PC-9 (cell line): ENCODE data around the gene IL12A. TPM values are rescaled to one million over a fixed set of nuclear protein-coding genes. Genes with fewer than 3 reads are reported as not detected.
A peak's percentile ranks its signal among the peaks of the same experiment; 100 is the strongest.

Source experiments
- BruUV-seq: library from RNA; stranded (reverse); fragments of 400-500 nt; replicated peaks from 2 replicates; lab custom pipeline; 2021; lab: Mats Ljungman, UMichigan
- CTCF ChIA-PET: fragments of 300-600 bp; sonication (Branson Sonifier 250); formaldehyde crosslinking; loops from one replicate; lab custom pipeline; 2022; ENCODE audit warnings: antibody characterized with exemption; lab: Charles Lee
- POLR2A ChIA-PET: fragments of 300-600 bp; sonication (Branson Sonifier 250); formaldehyde crosslinking; loops from one replicate; lab custom pipeline; 2022; ENCODE audit warnings: antibody characterized with exemption; ENCODE audit not compliant: unreplicated experiment; lab: Charles Lee
- DNase-seq, 2 experiments: peaks; one replicate each; pipeline versions ENCODE4 v3.0.0 to v3.0.0-alpha.2; 2015 to 2022; ENCODE audit warnings: mixed read lengths in 1 of 2
- H2AFZ ChIP-seq: fragments of 200-600 bp; sonication (generic); 2 replicates; pipeline ENCODE4 v1.8.1; 2017; ENCODE audit warnings: antibody characterized with exemption
- H3F3A ChIP-seq: fragments of 200-600 bp; sonication (generic); 2 replicates; pipeline ENCODE4 v1.8.1; 2017; ENCODE audit warnings: antibody characterized with exemption, mild to moderate bottlenecking, low read depth; ENCODE audit not compliant: insufficient read depth
- H3K27ac ChIP-seq: fragments of 200-600 bp; sonication (generic); 2 replicates; pipeline ENCODE4 v1.6.1; 2016; ENCODE audit warnings: mixed run types
- H3K27me3 ChIP-seq: fragments of 200-600 bp; sonication (generic); 2 replicates; pipeline ENCODE4 v1.6.1; 2016; ENCODE audit warnings: low read depth, mixed run types; ENCODE audit not compliant: insufficient read depth
- H3K36me3 ChIP-seq: fragments of 200-600 bp; sonication (generic); 2 replicates; pipeline ENCODE4 v1.6.1; 2016; ENCODE audit warnings: low read depth, mixed run types
- H3K4me1 ChIP-seq: fragments of 200-600 bp; sonication (generic); replicated peaks from 2 replicates; pipeline ENCODE4 v1.6.1; 2016; ENCODE audit warnings: mixed run types; ENCODE audit not compliant: insufficient read depth
- H3K4me2 ChIP-seq: fragments of 200-600 bp; sonication (generic); 2 replicates; pipeline ENCODE4 v1.6.1; 2017; ENCODE audit warnings: mixed run types
- H3K4me3 ChIP-seq: fragments of 200-600 bp; sonication (generic); 2 replicates; pipeline ENCODE4 v1.6.1; 2016; ENCODE audit warnings: mixed run types
- H3K79me2 ChIP-seq: fragments of 200-600 bp; sonication (generic); 2 replicates; pipeline ENCODE4 v1.6.1; 2017; ENCODE audit warnings: low read depth, mixed run types
- H3K9me2 ChIP-seq: fragments of 200-600 bp; sonication (generic); 2 replicates; pipeline ENCODE4 v1.8.1; 2017; ENCODE audit warnings: mild to moderate bottlenecking; ENCODE audit not compliant: insufficient read depth
- H3K9me3 ChIP-seq: fragments of 200-600 bp; sonication (generic); 2 replicates; pipeline ENCODE4 v1.8.1; 2016; ENCODE audit warnings: low read depth; ENCODE audit not compliant: insufficient read depth
- H4K20me1 ChIP-seq: fragments of 200-600 bp; sonication (generic); 2 replicates; pipeline ENCODE4 v1.8.1; 2017; ENCODE audit not compliant: insufficient read depth
- EZH2 ChIP-seq: fragments of 200-600 bp; sonication (generic); IDR thresholded peaks from 2 replicates; pipeline ENCODE4 v1.8.0; 2017; ENCODE audit warnings: antibody characterized with exemption, low read depth
- intact Hi-C: fragments of 100-400 bp; cut with micrococcal nuclease; formaldehyde crosslinking; loops from one replicate; pipeline ENCODE4 v1.10.0; 2022; ENCODE audit not compliant: unreplicated experiment
- total RNA-seq: library from RNA; stranded (reverse); gene quantifications from 2 replicates; pipeline ENCODE4 v1.2.3, GENCODE V29; 2021
- TF ChIP-seq, protein P1 (sequence below): fragments of 200-600 bp; sonication (generic); conservative IDR thresholded peaks from 2 replicates; pipeline ENCODE4 v1.6.1; 2017; ENCODE audit warnings: mixed run types, antibody characterized with exemption, mild to moderate bottlenecking, moderate library complexity

IL12A gene
- total RNA-seq, 1 experiment from 2014 or later = 0.28 TPM

DNA sequence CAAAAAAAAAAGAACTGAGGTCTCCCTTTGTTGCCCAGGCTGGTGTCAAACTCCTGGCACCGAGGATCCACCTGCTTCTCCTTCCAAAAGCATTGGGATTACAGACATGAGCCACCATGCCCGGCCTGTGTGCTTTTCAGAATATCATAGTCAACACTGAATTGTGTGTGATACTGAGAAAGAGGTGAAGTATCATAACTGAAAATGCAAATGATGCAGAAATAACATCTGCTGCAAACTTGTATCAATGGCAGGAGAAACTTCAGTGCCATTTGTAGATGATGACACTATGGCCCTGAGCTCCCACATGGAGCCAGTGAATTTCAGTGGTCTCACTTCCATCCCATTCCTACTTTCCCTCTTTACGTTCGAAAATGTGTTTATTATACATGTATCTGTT is 21.9 kb downstream of the IL12A start:
- no peaks in the 10 kb centered on the region for H3K79me2 ChIP-seq
- H3K9me2 ChIP-seq = no peaks in the 10 kb centered on the region
- no TSS peak for BruUV-seq
- H4K20me1 ChIP-seq = no peaks in the 10 kb centered on the region
- no peaks in the 10 kb centered on the region for H3K36me3 ChIP-seq
- TF ChIP-seq EZH2 = no peak
- TF ChIP-seq, protein P1, sequence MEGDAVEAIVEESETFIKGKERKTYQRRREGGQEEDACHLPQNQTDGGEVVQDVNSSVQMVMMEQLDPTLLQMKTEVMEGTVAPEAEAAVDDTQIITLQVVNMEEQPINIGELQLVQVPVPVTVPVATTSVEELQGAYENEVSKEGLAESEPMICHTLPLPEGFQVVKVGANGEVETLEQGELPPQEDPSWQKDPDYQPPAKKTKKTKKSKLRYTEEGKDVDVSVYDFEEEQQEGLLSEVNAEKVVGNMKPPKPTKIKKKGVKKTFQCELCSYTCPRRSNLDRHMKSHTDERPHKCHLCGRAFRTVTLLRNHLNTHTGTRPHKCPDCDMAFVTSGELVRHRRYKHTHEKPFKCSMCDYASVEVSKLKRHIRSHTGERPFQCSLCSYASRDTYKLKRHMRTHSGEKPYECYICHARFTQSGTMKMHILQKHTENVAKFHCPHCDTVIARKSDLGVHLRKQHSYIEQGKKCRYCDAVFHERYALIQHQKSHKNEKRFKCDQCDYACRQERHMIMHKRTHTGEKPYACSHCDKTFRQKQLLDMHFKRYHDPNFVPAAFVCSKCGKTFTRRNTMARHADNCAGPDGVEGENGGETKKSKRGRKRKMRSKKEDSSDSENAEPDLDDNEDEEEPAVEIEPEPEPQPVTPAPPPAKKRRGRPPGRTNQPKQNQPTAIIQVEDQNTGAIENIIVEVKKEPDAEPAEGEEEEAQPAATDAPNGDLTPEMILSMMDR = no peak
- H3K4me2 ChIP-seq = no peak overlapping the region
- intact Hi-C loops = no loop called here
- no peak overlapping the region for H2AFZ ChIP-seq
- H3K4me1 ChIP-seq = no peaks in the 10 kb centered on the region
- no peaks in the 10 kb centered on the region for H3K27me3 ChIP-seq
- ChIA-PET POLR2A (interaction anchor here (0.6 kb wide), 1 partner anchor 15 kb away, joined by 3 read pairs; no protein-coding TSS in a partner anchor), CTCF (interaction anchor here (0.7 kb wide), 1 partner anchor 91 kb away, joined by 5 read pairs; no protein-coding TSS in a partner anchor)
- no peak overlapping the region for H3K4me3 ChIP-seq
- H3F3A ChIP-seq = peaks cover 4% of the 10 kb centered on the region; the same call in 1 of the 2 replicates
- no peak overlapping the region for H3K27ac ChIP-seq
- no peak for DNase-seq
- no peaks in the 10 kb centered on the region for H3K9me3 ChIP-seq

DNA sequence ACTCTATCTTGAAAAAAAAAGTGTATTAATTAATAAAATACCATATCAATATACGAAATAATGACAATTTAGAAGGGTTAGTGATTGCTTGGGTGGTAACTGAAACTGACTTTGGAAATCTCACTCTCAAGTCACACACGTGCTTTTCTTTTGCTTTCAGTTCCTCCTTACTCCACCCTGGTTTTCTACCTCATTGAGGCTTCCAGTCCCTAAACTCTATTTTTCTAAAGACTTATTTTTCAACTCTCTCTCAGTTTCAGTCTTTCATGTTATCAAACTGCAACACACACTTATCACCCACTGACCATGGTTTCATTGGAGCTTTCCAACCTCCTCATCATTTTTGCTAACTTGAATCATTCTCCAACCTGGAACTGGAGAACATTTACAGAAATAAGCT is 23.5 kb downstream of the IL12A start:
- H3K4me3 ChIP-seq = no peak overlapping the region
- no peak for DNase-seq

DNA sequence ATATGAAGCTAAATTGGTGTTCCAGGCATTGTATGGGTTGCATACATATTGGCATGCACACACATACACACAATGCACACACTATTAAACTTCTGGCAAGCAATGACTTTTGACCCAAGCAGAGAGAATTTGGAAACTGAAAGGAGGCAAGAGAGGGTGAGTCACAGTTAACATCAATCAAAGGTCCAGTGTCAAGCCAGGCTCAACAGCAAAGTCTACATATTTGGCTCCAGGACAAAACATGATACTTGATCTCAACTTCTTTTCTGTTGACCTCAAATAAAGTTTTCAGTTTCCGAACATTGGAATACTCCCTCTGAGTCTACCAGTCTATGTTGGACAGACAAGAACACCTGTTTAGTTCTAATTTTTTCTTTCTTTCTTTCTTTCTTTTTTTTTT is 28.3 kb downstream of the IL12A start:
- ChIA-PET POLR2A (no interaction called here), CTCF (no interaction called here)
- Histone ChIP-seq H3F3A (no peaks in the 10 kb centered on the region), H4K20me1 (no peaks in the 10 kb centered on the region), H3K9me3 (no peaks in the 10 kb centered on the region), H3K4me3 (no peak overlapping the region), H3K27ac (no peak overlapping the region), H2AFZ (no peak overlapping the region), H3K4me2 (no peak overlapping the region), H3K79me2 (no peaks in the 10 kb centered on the region), H3K9me2 (no peaks in the 10 kb centered on the region), H3K36me3 (no peaks in the 10 kb centered on the region), H3K27me3 (no peaks in the 10 kb centered on the region), H3K4me1 (peaks cover 8% of the 10 kb centered on the region; the same call in 1 of the 2 replicates)
- intact Hi-C loops = no loop called here
- BruUV-seq = no TSS peak
- peak; percentile 13 to 50 for DNase-seq
- TF ChIP-seq, protein P1 = no peak
- TF ChIP-seq EZH2 = no peak

More for the DNA sequence above, 23.5 kb downstream of the IL12A start:
- H2AFZ ChIP-seq = no peak overlapping the region
- ChIA-PET CTCF (interaction anchor here (0.7 kb wide), 1 partner anchor 119 kb away, joined by 3 read pairs; no protein-coding TSS in a partner anchor), POLR2A (interaction anchor here (0.6 kb wide), 1 partner anchor 16 kb away, joined by 4 read pairs; no protein-coding TSS in a partner anchor)
- no peaks in the 10 kb centered on the region for H3K9me3 ChIP-seq
- no peaks in the 10 kb centered on the region for H3K27me3 ChIP-seq
- H3K36me3 ChIP-seq = no peaks in the 10 kb centered on the region
- no peak overlapping the region for H3K4me2 ChIP-seq
- no peak for TF ChIP-seq EZH2
- TF ChIP-seq, protein P1 = no peak
- BruUV-seq = no TSS peak
- intact Hi-C loops = no loop called here
- H3K79me2 ChIP-seq = no peaks in the 10 kb centered on the region
- no peak overlapping the region for H3K27ac ChIP-seq
- peaks cover 5% of the 10 kb centered on the region; the same call in 1 of the 2 replicates for H3K4me1 ChIP-seq
- no peaks in the 10 kb centered on the region for H3K9me2 ChIP-seq
- H3F3A ChIP-seq = peaks cover 4% of the 10 kb centered on the region; the same call in 1 of the 2 replicates
- H4K20me1 ChIP-seq = no peaks in the 10 kb centered on the region
